HCT116 (cell line): Measurements from ENCODE around the gene TSPAN5. TPM values are rescaled to one million over a fixed set of nuclear protein-coding genes. Genes with fewer than 3 reads are reported as not detected.

Source experiments
- ATAC-seq: fragments of 200-7000 bp; cut with Tn5 transposase; 2 replicates; pipeline ENCODE4 v1.9.1; 2020; ENCODE audit warnings: mild to moderate bottlenecking, moderate library complexity
- BruUV-seq: library from RNA; stranded (reverse); fragments of 400-500 nt; replicated peaks from 2 replicates; lab custom pipeline; 2021; lab: Mats Ljungman, UMichigan
- CTCF ChIA-PET: fragments of 300-600 bp; sonication (Branson Sonifier 250); formaldehyde crosslinking; loops from one replicate; lab custom pipeline; 2021; ENCODE audit warnings: antibody characterized with exemption; lab: Charles Lee
- POLR2A ChIA-PET: fragments of 300-600, 350-600 bp; sonication (Branson Sonifier 250); formaldehyde crosslinking; loops from one replicate; lab custom pipeline; 2021; ENCODE audit warnings: antibody characterized with exemption; lab: Charles Lee
- RAD21 ChIA-PET, 2 experiments: fragments of 300-600 bp; sonication (Branson Sonifier 250); formaldehyde crosslinking; loops; one replicate each; lab custom pipeline; 2023; ENCODE audit warnings: low total read pairs in 2 of 2; ENCODE audit not compliant: uncharacterized antibody in 2 of 2, unreplicated experiment in 2 of 2, low non-redundant PET in 1 of 2; lab: Charles Lee
- DNase-seq: peaks from one replicate; pipeline ENCODE4 v3.0.0-alpha.2; 2010; ENCODE audit warnings: low read depth, low spot score
- H2AFZ ChIP-seq: fragments of 200-600 bp; shearing (Covaris generic), sonication (generic); 2 replicates; pipeline ENCODE4 v1.6.1; 2017; ENCODE audit warnings: low read depth, mixed run types, mixed read lengths, antibody characterized with exemption, low read length; ENCODE audit not compliant: poor library complexity, severe bottlenecking
- H3K27ac ChIP-seq: 2 replicates; pipeline ENCODE4 v1.5.1; 2012; ENCODE audit warnings: low read depth, low read length
- H3K27me3 ChIP-seq: fragments of 200-600 bp; sonication (generic); 2 replicates; pipeline ENCODE4 v1.6.1; 2016; ENCODE audit warnings: mixed run types, low read length, mixed read lengths; ENCODE audit not compliant: insufficient read depth
- H3K36me3 ChIP-seq, 2 experiments: fragments of 200-500 bp in 1 of 2; fragments of 200-600 bp in 1 of 2; sonication (Bioruptor generic) in 1 of 2; sonication (generic) in 1 of 2; 2 replicates each; pipeline versions ENCODE4 v1.5.1 to v1.6.1; 2014 to 2016; ENCODE audit warnings: low read length in 2 of 2, inconsistent platforms in 1 of 2, mixed read lengths in 1 of 2, mixed run types in 1 of 2; ENCODE audit not compliant: insufficient read depth in 2 of 2, control insufficient read depth in 1 of 2
- H3K4me1 ChIP-seq, 2 experiments: fragments of 200-600 bp in 1 of 2; sonication (generic) in 1 of 2; 2 replicates each; pipeline versions ENCODE4 v1.5.1 to v1.6.1; 2012 to 2017; ENCODE audit warnings: low read length in 2 of 2, inconsistent platforms in 1 of 2, mild to moderate bottlenecking in 1 of 2, mixed read lengths in 1 of 2, mixed run types in 1 of 2, moderate library complexity in 1 of 2; ENCODE audit not compliant: insufficient read depth in 2 of 2, control insufficient read depth in 1 of 2
- H3K4me2 ChIP-seq: fragments of 200-600 bp; sonication (generic); 2 replicates; pipeline ENCODE4 v1.6.1; 2017; ENCODE audit warnings: mixed run types, low read length, mixed read lengths
- H3K4me3 ChIP-seq, 2 experiments: fragments of 200-600 bp in 1 of 2; sonication (generic) in 1 of 2; replicated peaks in 1 of 2; 2 replicates each; pipeline ENCODE4 v1.5.1; 2011 to 2016; ENCODE audit warnings: low read length in 2 of 2, control low read depth in 1 of 2, low read depth in 1 of 2, mild to moderate bottlenecking in 1 of 2, mixed read lengths in 1 of 2, mixed run types in 1 of 2
- H3K79me2 ChIP-seq: fragments of 200-600 bp; sonication (generic); 2 replicates; pipeline ENCODE4 v1.6.1; 2017; ENCODE audit warnings: mild to moderate bottlenecking, mixed run types, low read length, moderate library complexity, mixed read lengths; ENCODE audit not compliant: insufficient read depth
- H3K9ac ChIP-seq: fragments of 200-600 bp; sonication (generic); 2 replicates; pipeline ENCODE4 v1.6.1; 2016; ENCODE audit warnings: low read length, mixed read lengths
- H3K9me2 ChIP-seq: fragments of 200-600 bp; sonication (generic), shearing (Covaris generic); 2 replicates; pipeline ENCODE4 v1.6.1; 2017; ENCODE audit warnings: mixed run types, mild to moderate bottlenecking, moderate library complexity; ENCODE audit not compliant: insufficient read depth
- H3K9me3 ChIP-seq, 2 experiments: fragments of 200-500 bp in 1 of 2; fragments of 200-600 bp in 1 of 2; sonication (Bioruptor generic) in 1 of 2; sonication (generic) in 1 of 2; 2 replicates each; pipeline ENCODE4 v1.6.1; 2014 to 2017; ENCODE audit warnings: low read length in 2 of 2, mixed read lengths in 2 of 2, inconsistent platforms in 1 of 2, low read depth in 1 of 2, mild to moderate bottlenecking in 1 of 2, mixed run types in 1 of 2, moderate library complexity in 1 of 2; ENCODE audit not compliant: control insufficient read depth in 1 of 2, insufficient read depth in 1 of 2
- H4K20me1 ChIP-seq: fragments of 200-600 bp; sonication (generic), shearing (Covaris generic); 2 replicates; pipeline ENCODE4 v1.6.1; 2017; ENCODE audit warnings: mixed run types, mild to moderate bottlenecking, moderate library complexity; ENCODE audit not compliant: insufficient read depth
- CTCF ChIP-seq, 3 experiments: fragments of 200-600 bp in 1 of 3; sonication (generic) in 1 of 3; IDR thresholded peaks in 2 of 3; conservative IDR thresholded peaks in 1 of 3; 2 replicates each; pipeline ENCODE4 v1.5.1; 2012 to 2017; ENCODE audit warnings: low read depth in 2 of 3, low read length in 2 of 3, antibody characterized with exemption in 1 of 3, borderline replicate concordance in 1 of 3, control low read depth in 1 of 3, mild to moderate bottlenecking in 1 of 3, mixed read lengths in 1 of 3, mixed run types in 1 of 3, moderate library complexity in 1 of 3; ENCODE audit not compliant: insufficient read depth in 1 of 3
- EZH2 ChIP-seq: fragments of 200-600 bp; sonication (generic); IDR thresholded peaks from 2 replicates; pipeline ENCODE4 v1.6.1; 2017; ENCODE audit warnings: antibody characterized with exemption, mixed run types
- EZH2phosphoT487 ChIP-seq: fragments of 200-600 bp; IDR thresholded peaks from 2 replicates; pipeline ENCODE4 v1.6.1; 2018; ENCODE audit warnings: antibody characterized with exemption, borderline replicate concordance
- FOSL1 ChIP-seq: IDR thresholded peaks from 2 replicates; pipeline ENCODE4 v1.6.1; 2012; ENCODE audit warnings: low read depth
- POLR2A ChIP-seq: IDR thresholded peaks from 2 replicates; pipeline ENCODE4 v1.7.0; 2011; ENCODE audit warnings: borderline replicate concordance; ENCODE audit not compliant: insufficient read depth, insufficient read length; ENCODE audit errors: extremely low read depth
- SIN3A ChIP-seq: IDR thresholded peaks from 2 replicates; pipeline ENCODE4 v1.6.1; 2012; ENCODE audit warnings: low read depth
- SRF ChIP-seq: IDR thresholded peaks from 2 replicates; pipeline ENCODE4 v1.6.1; 2012; ENCODE audit warnings: low read depth
- TCF7L2 ChIP-seq: IDR thresholded peaks from 2 replicates; pipeline ENCODE4 v1.7.0; 2011; ENCODE audit warnings: borderline replicate concordance, inconsistent platforms; ENCODE audit not compliant: insufficient read depth, insufficient read length; ENCODE audit errors: extremely low read depth
- ZNF274 ChIP-seq: fragments of 200-500 bp; sonication (Bioruptor generic); IDR thresholded peaks from 2 replicates; pipeline ENCODE4 v1.6.1; 2014; ENCODE audit warnings: mild to moderate bottlenecking, low read depth, low read length, inconsistent platforms
- intact Hi-C: fragments of 100-400 bp; cut with micrococcal nuclease; formaldehyde crosslinking; loops from 2 replicates; pipeline ENCODE4 v1.10.0; 2022
- total RNA-seq: library from RNA; stranded (reverse); gene quantifications from one replicate; pipeline ENCODE4 v1.2.1, GENCODE V29; 2021; ENCODE audit not compliant: unreplicated experiment
- TF ChIP-seq, protein P1 (sequence below): IDR thresholded peaks from 2 replicates; pipeline ENCODE4 v1.6.1; 2012

TSPAN5 gene
- total RNA-seq, 1 experiment from 2014 or later = 56.8 TPM

- H2AFZ ChIP-seq = no peak overlapping the region
- DNase-seq (no peak), ATAC-seq (no peak)
- intact Hi-C loops = no loop called here
- H3K9me3 ChIP-seq = no peaks in the 10 kb centered on the region
- no peaks in the 10 kb centered on the region for H4K20me1 ChIP-seq
- ChIA-PET POLR2A (no interaction called here), CTCF (no interaction called here)
- H3K4me3 ChIP-seq = no peak overlapping the region
- no peak overlapping the region for H3K9ac ChIP-seq
- no peaks in the 10 kb centered on the region for H3K27me3 ChIP-seq
- H3K9me2 ChIP-seq = no peaks in the 10 kb centered on the region
- H3K27ac ChIP-seq = no peak overlapping the region
- H3K4me2 ChIP-seq = no peak overlapping the region
- peaks cover 0 to 9% of the 10 kb centered on the region in 2 experiments; a peak in 1 of 4 replicates for H3K4me1 ChIP-seq
- no peaks in the 10 kb centered on the region for H3K36me3 ChIP-seq
- BruUV-seq = no TSS peak
- H3K79me2 ChIP-seq = peaks cover 98% of the 10 kb centered on the region
- TF ChIP-seq EZH2phosphoT487 (no peak), POLR2A (no peak), CTCF (IDR thresholded peaks at IDR 0.05 in 2 of 3, conservative IDR thresholded peaks at IDR 0.05 in 1 of 3; ENCODE audit: borderline replicate concordance in 1 of 3, insufficient read depth in 1 of 3, low read depth in 2 of 3, low read length in 2 of 3) (no peak), EZH2 (no peak), ZNF274 (no peak), FOSL1 (no peak), SIN3A (no peak)
- TF ChIP-seq, all 23 proteins: peak for 0
- RAD21 ChIA-PET = no interaction called here
Observed at GRCh38 chr4:98585596-98585995, 72.8 kb downstream of the TSPAN5 start.

DNA sequence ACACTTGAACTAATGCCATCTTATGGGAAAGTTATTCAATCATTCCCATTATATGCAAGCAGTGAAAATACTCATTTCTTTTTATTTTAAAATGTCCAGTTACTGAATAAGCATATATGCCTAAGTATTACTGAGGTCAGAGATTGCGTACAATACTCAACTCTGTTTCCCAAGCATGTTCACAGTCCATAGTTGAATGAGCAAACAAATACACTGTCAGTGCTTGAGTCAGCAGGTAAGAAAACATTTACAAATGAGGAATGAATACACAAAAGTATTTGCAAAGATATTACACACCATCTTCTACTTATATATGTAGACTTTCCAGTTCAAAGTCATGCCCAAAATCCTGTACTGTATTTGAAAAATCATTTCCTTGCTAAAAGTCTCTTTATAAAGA is 74.1 kb downstream of the TSPAN5 start:
- Histone ChIP-seq H3K27me3 (no peaks in the 10 kb centered on the region), H3K79me2 (peaks cover 99% of the 10 kb centered on the region), H3K4me3 (no peak overlapping the region), H4K20me1 (no peaks in the 10 kb centered on the region), H3K36me3 (no peaks in the 10 kb centered on the region), H3K9me3 (no peaks in the 10 kb centered on the region), H3K4me1 (peaks cover 0 to 9% of the 10 kb centered on the region in 2 experiments; a peak in 1 of 4 replicates), H3K9me2 (no peaks in the 10 kb centered on the region), H3K4me2 (no peak overlapping the region), H3K9ac (no peak overlapping the region), H3K27ac (no peak overlapping the region), H2AFZ (no peak overlapping the region)
- ChIA-PET CTCF (no interaction called here), POLR2A (no interaction called here), RAD21 (no interaction called here)
- BruUV-seq = no TSS peak
- TF ChIP-seq TCF7L2 = no peak
- TF ChIP-seq SRF = no peak
- no peak for TF ChIP-seq FOSL1
- TF ChIP-seq EZH2phosphoT487 = no peak
- TF ChIP-seq, protein P1, sequence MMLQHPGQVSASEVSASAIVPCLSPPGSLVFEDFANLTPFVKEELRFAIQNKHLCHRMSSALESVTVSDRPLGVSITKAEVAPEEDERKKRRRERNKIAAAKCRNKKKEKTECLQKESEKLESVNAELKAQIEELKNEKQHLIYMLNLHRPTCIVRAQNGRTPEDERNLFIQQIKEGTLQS = no peak
- intact Hi-C loops = no loop called here
- ATAC-seq (no peak), DNase-seq (no peak)
